Nephron (organoid): ENCODE measurements around the gene ADGRB3.

Experiments
- H3K27ac Mint-ChIP-seq, 3 experiments: 2 replicates each; pipeline ENCODE4 v1.8.0; 2020; ENCODE audit warnings: mixed read lengths in 3 of 3, mild to moderate bottlenecking in 2 of 3, moderate library complexity in 1 of 3
- H3K27me3 Mint-ChIP-seq: 2 replicates; pipeline ENCODE4 v1.8.0; 2021; ENCODE audit warnings: low read depth, mild to moderate bottlenecking, moderate library complexity, mixed read lengths
- H3K36me3 Mint-ChIP-seq: 2 replicates; pipeline ENCODE4 v1.8.0; 2020; ENCODE audit warnings: low read depth, mixed read lengths
- H3K4me1 Mint-ChIP-seq: 2 replicates; pipeline ENCODE4 v1.8.0; 2020; ENCODE audit warnings: mixed read lengths
- H3K4me3 Mint-ChIP-seq, 3 experiments: 2 replicates each; pipeline ENCODE4 v1.8.0; 2020; ENCODE audit warnings: mild to moderate bottlenecking in 3 of 3, mixed read lengths in 3 of 3, moderate library complexity in 2 of 3
- H3K9me3 Mint-ChIP-seq: 2 replicates; pipeline ENCODE4 v1.8.0; 2020; ENCODE audit warnings: mixed read lengths
- CTCF ChIP-seq, 3 experiments: fragments of 200-600 bp; sonication (generic); IDR thresholded peaks; one replicate each; pipeline ENCODE4 v1.5.0; 2021; ENCODE audit warnings: antibody characterized with exemption in 3 of 3; ENCODE audit not compliant: unreplicated experiment in 3 of 3

The ADGRB3 gene

GRCh38 chr6:68915586-68915985, 280.5 kb downstream of the ADGRB3 start:
- TF ChIP-seq CTCF (IDR thresholded peaks at IDR 0.05; ENCODE audit: unreplicated experiment in 3 of 3) = no peak
- Mint-ChIP-seq H3K27ac (peak overlapping the region in 1 of 3 experiments; percentile 51), H3K9me3 (peaks cover 3% of the 10 kb centered on the region), H3K36me3 (no peaks in the 10 kb centered on the region), H3K4me1 (no peaks in the 10 kb centered on the region), H3K4me3 (no peak overlapping the region), H3K27me3 (no peaks in the 10 kb centered on the region)

DNA sequence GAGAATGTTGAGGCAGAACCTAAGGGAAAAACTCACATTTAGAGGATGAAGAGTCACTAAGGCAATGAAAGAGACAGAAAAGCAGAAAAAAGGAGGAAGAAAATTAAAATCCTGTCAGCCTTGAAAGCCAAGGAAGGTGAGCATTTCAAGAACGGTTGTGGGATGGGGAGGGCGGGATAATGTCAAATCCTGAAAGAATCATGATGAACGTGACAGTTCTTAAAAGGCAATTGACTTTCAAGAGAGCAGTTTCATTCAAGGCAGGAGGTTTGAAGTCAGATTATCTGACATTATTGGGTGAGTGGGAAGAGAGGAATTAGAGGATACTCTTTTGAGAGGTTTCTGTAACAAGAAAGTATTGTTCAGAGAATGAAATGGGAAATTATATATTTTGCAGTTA, 284.5 kb downstream of the ADGRB3 start:
- Mint-ChIP-seq H3K4me3 (no peak overlapping the region), H3K4me1 (no peaks in the 10 kb centered on the region), H3K27me3 (no peaks in the 10 kb centered on the region), H3K27ac (no peak overlapping the region), H3K9me3 (no peaks in the 10 kb centered on the region), H3K36me3 (no peaks in the 10 kb centered on the region)
- TF ChIP-seq CTCF (IDR thresholded peaks at IDR 0.05; ENCODE audit: unreplicated experiment in 3 of 3) = no peak

DNA sequence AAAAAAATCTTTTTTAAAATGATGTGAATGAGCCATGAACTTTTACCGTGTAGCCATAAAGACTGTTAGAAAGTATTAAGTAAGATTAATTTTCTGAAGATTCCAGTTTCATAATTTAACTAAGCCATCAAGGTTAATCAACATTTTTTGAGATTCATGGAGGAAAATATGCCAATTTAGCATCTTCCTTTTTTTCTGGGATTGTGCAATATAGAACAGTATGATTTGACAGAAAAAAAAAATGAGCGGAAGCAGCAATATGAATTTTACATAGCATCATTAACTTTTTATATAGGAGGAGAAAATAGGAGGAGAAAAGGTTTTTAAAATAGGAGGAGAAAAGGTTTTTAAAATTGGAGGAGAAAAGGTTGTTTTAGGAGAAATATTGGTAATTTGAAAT, 306.3 kb downstream of the ADGRB3 start:
- Mint-ChIP-seq H3K27me3 (no peaks in the 10 kb centered on the region), H3K36me3 (no peaks in the 10 kb centered on the region), H3K9me3 (no peaks in the 10 kb centered on the region), H3K4me3 (no peak overlapping the region), H3K4me1 (no peaks in the 10 kb centered on the region), H3K27ac (no peak overlapping the region)
- no peak for TF ChIP-seq CTCF (IDR thresholded peaks at IDR 0.05; ENCODE audit: unreplicated experiment in 3 of 3)

DNA sequence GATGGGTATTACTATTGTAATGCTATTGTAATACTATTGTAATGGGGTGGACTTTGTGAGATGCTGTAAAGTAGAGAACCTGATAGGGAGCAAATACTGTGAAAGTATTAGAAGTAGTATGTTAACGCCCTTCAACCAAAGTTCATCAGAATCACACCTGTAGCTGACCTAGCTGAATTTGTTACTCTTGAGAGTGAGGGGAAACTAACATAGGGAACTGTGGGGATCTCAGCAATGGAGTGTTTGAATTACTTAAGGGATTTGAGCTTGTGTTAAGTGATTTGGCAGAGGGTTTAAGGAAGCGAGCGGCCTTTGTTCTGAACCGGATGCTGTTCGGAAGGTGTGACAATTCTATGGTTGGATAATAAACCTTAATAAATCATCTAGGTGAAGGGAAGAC, 312.6 kb downstream of the ADGRB3 start:
- Mint-ChIP-seq H3K27ac (no peak overlapping the region), H3K4me3 (no peak overlapping the region), H3K27me3 (no peaks in the 10 kb centered on the region), H3K4me1 (no peaks in the 10 kb centered on the region), H3K9me3 (no peaks in the 10 kb centered on the region), H3K36me3 (no peaks in the 10 kb centered on the region)
- TF ChIP-seq CTCF (IDR thresholded peaks at IDR 0.05; ENCODE audit: unreplicated experiment in 3 of 3) = no peak

- Mint-ChIP-seq H3K4me3 (no peak overlapping the region), H3K9me3 (no peaks in the 10 kb centered on the region), H3K27ac (no peak overlapping the region), H3K4me1 (no peaks in the 10 kb centered on the region), H3K36me3 (no peaks in the 10 kb centered on the region), H3K27me3 (peaks cover 4% of the 10 kb centered on the region)
- TF ChIP-seq CTCF (IDR thresholded peaks at IDR 0.05; ENCODE audit: unreplicated experiment in 3 of 3) = no peak
Observed at GRCh38 chr6:68951270-68951669, 316.2 kb downstream of the ADGRB3 start.

- TF ChIP-seq CTCF (IDR thresholded peaks at IDR 0.05; ENCODE audit: unreplicated experiment in 3 of 3) = peak; percentile 33 to 40 (median 36)
- Mint-ChIP-seq H3K27ac (no peak overlapping the region), H3K9me3 (no peaks in the 10 kb centered on the region), H3K4me1 (no peaks in the 10 kb centered on the region), H3K4me3 (no peak overlapping the region), H3K36me3 (no peaks in the 10 kb centered on the region), H3K27me3 (peaks cover 4% of the 10 kb centered on the region)
Observed at GRCh38 chr6:68958327-68958726, 323.2 kb downstream of the ADGRB3 start.
